Lung (tissue), 12 donors: ENCODE measurements around the gene VKORC1. TPM values are rescaled to one million over a fixed set of nuclear protein-coding genes. Genes with fewer than 3 reads are reported as not detected.

Source experiments
- ATAC-seq: fragments of 200-7000 bp; cut with Tn5 transposase; one replicate; pipeline ENCODE4 v1.9.1; 2020; ENCODE audit warnings: moderate number of reproducible peaks; ENCODE audit not compliant: insufficient read depth, low FRiP score
- DNase-seq, 3 donors: peaks; one replicate each; pipeline ENCODE4 v3.0.0-alpha.2; 2013 to 2017
- H3K27ac ChIP-seq, 2 donors: one replicate each; pipeline ENCODE4 v1.5.1; 2013; ENCODE audit warnings: mild to moderate bottlenecking in 2 of 2, moderate library complexity in 2 of 2, control low read depth in 1 of 2, inconsistent platforms in 1 of 2, low read depth in 1 of 2, low read length in 1 of 2
- H3K27me3 ChIP-seq, 3 donors: one replicate each; pipeline ENCODE4 v1.5.1; 2013; ENCODE audit warnings: low read length in 2 of 3; ENCODE audit not compliant: control insufficient read depth in 3 of 3, insufficient read depth in 3 of 3
- H3K36me3 ChIP-seq, 4 donors: one replicate each; pipeline ENCODE4 v1.5.1; 2013; ENCODE audit warnings: low read length in 4 of 4, mild to moderate bottlenecking in 1 of 4, moderate library complexity in 1 of 4; ENCODE audit not compliant: control insufficient read depth in 4 of 4, insufficient read depth in 4 of 4
- H3K4me1 ChIP-seq, 5 donors: one replicate each; pipeline ENCODE4 v1.5.1; 2013; ENCODE audit warnings: low read length in 5 of 5, mild to moderate bottlenecking in 2 of 5, moderate library complexity in 1 of 5; ENCODE audit not compliant: control insufficient read depth in 5 of 5, insufficient read depth in 5 of 5
- H3K4me3 ChIP-seq: one replicate; pipeline ENCODE4 v1.5.1; 2013; ENCODE audit warnings: mild to moderate bottlenecking, control low read depth, moderate library complexity
- H3K9ac ChIP-seq, 2 donors: one replicate each; pipeline ENCODE4 v1.5.1; 2013; ENCODE audit warnings: low read length in 2 of 2, control low read depth in 1 of 2; ENCODE audit not compliant: insufficient read depth in 1 of 2
- H3K9me3 ChIP-seq, 4 donors: one replicate each; pipeline ENCODE4 v1.5.1; 2013; ENCODE audit warnings: low read length in 3 of 4, mild to moderate bottlenecking in 1 of 4, moderate library complexity in 1 of 4; ENCODE audit not compliant: control insufficient read depth in 4 of 4, insufficient read depth in 3 of 4
- CTCF ChIP-seq: IDR thresholded peaks from 2 replicates; pipeline ENCODE4 v1.5.1; 2012; ENCODE audit warnings: mild to moderate bottlenecking; ENCODE audit errors: control extremely low read depth, extremely low read depth
- WGBS, 2 donors: extraction: QIAGEN DNeasy Blood & Tissue Kit; methylation state at CpG; one replicate each; pipeline ENCODE4 v1.1.7; 2013; 5-methylcytosine and 5-hydroxymethylcytosine counted together
- polyA plus RNA-seq, 2 donors: library from polyadenylated mRNA; stranded (reverse); fragments of 200-250 nt; gene quantifications; one replicate each; pipeline ENCODE4 v1.2.1, GENCODE V29; 2013
- total RNA-seq, 2 donors: library from RNA; depleted of rRNA in 1 of 2; stranded (reverse); fragments of >200 nt in 1 of 2; gene quantifications; one replicate each; pipeline ENCODE4 v1.2.1, GENCODE V29; 2014 to 2021
- donor health status: control.
- donor health status: control.
- donor health status: Bipolar disorder and iron deficiency.
- donor health status: healthy.
- donor health status: DM: yes; HTN: yes; CAD: no.

Gene VKORC1
- total and polyA plus RNA-seq, 4 donors = 49.4 to 118 (median 70.5) TPM

- DNase-seq (no peak), ATAC-seq (no peak)
- no peak within 1 kb of the TSS for H3K27ac ChIP-seq
- 86 to 93% methylated on average over 12 to 15 of the region's 15 CpGs for WGBS, 2 donors
- peaks cover 0 to 24% (median 2%) of the 10 kb centered on the region in 4 donors for H3K36me3 ChIP-seq
- H3K4me1 ChIP-seq = peaks cover 0 to 4% (median 3%) of the 10 kb centered on the region in 5 donors
- H3K27me3 ChIP-seq = no peaks in the 10 kb centered on the region
- H3K9ac ChIP-seq = no peak within 1 kb of the TSS
- H3K4me3 ChIP-seq = no peak within 1 kb of the TSS
- H3K9me3 ChIP-seq = no peaks in the 10 kb centered on the region
- TF ChIP-seq CTCF = no peak
Observed at GRCh38 chr16:31088459-31089183, 6.0 kb downstream of the VKORC1 start, which contains the start of gene PRSS53. TSS of gene PRSS53 (minus strand) at chr16:31088943. CDS start at chr16:31088809, 134 bp downstream.

- DNase-seq (no peak), ATAC-seq (no peak)
- no peaks in the 10 kb centered on the region for H3K9me3 ChIP-seq
- no peak overlapping the region for H3K4me3 ChIP-seq
- no peak for TF ChIP-seq CTCF
- no peak overlapping the region for H3K9ac ChIP-seq
- H3K27ac ChIP-seq = no peak overlapping the region
- H3K4me1 ChIP-seq = peaks cover 0 to under 1% (median 0%) of the 10 kb centered on the region in 5 donors
- H3K36me3 ChIP-seq = peaks cover 0 to 24% (median 2%) of the 10 kb centered on the region in 4 donors
- H3K27me3 ChIP-seq = no peaks in the 10 kb centered on the region
- 84 to 88% methylated on average over 5 of the region's 5 CpGs for WGBS, 2 donors
Observed at GRCh38 chr16:31087971-31088370, 6.6 kb downstream of the VKORC1 start.

GRCh38 chr16:31087481-31087880, 7.1 kb downstream of the VKORC1 start:
- no peaks in the 10 kb centered on the region for H3K4me1 ChIP-seq
- 93 to 94% methylated on average over 8 of the region's 8 CpGs for WGBS, 2 donors
- H3K9me3 ChIP-seq = no peaks in the 10 kb centered on the region
- no peak for ATAC-seq
- H3K27ac ChIP-seq = no peak overlapping the region
- H3K27me3 ChIP-seq = no peaks in the 10 kb centered on the region
- no peak overlapping the region for H3K4me3 ChIP-seq
- no peak for DNase-seq
- H3K36me3 ChIP-seq = peaks cover 0 to 26% (median 3%) of the 10 kb centered on the region in 4 donors
- no peak overlapping the region for H3K9ac ChIP-seq
- TF ChIP-seq CTCF = no peak

- Histone ChIP-seq H3K27me3 (no peaks in the 10 kb centered on the region), H3K9me3 (no peaks in the 10 kb centered on the region), H3K9ac (no peak overlapping the region), H3K4me3 (no peak overlapping the region), H3K36me3 (peaks cover 0 to 31% (median 6%) of the 10 kb centered on the region in 4 donors), H3K4me1 (no peaks in the 10 kb centered on the region), H3K27ac (no peak overlapping the region)
- DNase-seq = no peak
- no peak for ATAC-seq
- no peak for TF ChIP-seq CTCF
- 86 to 87% methylated on average over 6 of the region's 6 CpGs for WGBS, 2 donors
Observed at GRCh38 chr16:31086629-31086906, 8.0 kb downstream of the VKORC1 start.
